Caco-2 (cell line): ENCODE data around the gene BASP1. TPM values are rescaled to one million over a fixed set of nuclear protein-coding genes. Genes with fewer than 3 reads are reported as not detected.

Source experiments
- BruUV-seq: library from RNA; stranded (reverse); fragments of 400-500 nt; replicated peaks from 2 replicates; lab custom pipeline; 2021; lab: Mats Ljungman, UMichigan
- CTCF ChIA-PET: fragments of 300-600 bp; sonication (Branson Sonifier 250); formaldehyde crosslinking; loops from one replicate; lab custom pipeline; 2022; ENCODE audit warnings: antibody characterized with exemption; lab: Charles Lee
- POLR2A ChIA-PET: fragments of 300-600 bp; sonication (Branson Sonifier 250); formaldehyde crosslinking; loops from one replicate; lab custom pipeline; 2022; ENCODE audit warnings: antibody characterized with exemption; lab: Charles Lee
- DNase-seq, 2 experiments: peaks; one replicate each; pipeline versions ENCODE4 v3.0.0 to v3.0.0-alpha.2; 2020 to 2022
- H3K27me3 ChIP-seq: replicated peaks from 2 replicates; pipeline ENCODE4 v1.6.0; 2011; ENCODE audit warnings: low read length; ENCODE audit not compliant: control insufficient read depth, insufficient read depth
- H3K36me3 ChIP-seq: 2 replicates; pipeline ENCODE4 v1.5.1; 2011; ENCODE audit warnings: low read length; ENCODE audit not compliant: control insufficient read depth, insufficient read depth
- H3K4me1 ChIP-seq: fragments of 250-450 bp; sonication (Bioruptor Pico); 2 replicates; pipeline ENCODE4 v1.5.1; 2020; ENCODE audit warnings: mild to moderate bottlenecking
- H3K4me3 ChIP-seq: 2 replicates; pipeline ENCODE4 v1.5.1; 2011; ENCODE audit warnings: low read depth, mild to moderate bottlenecking, control low read depth, low read length
- H3K9me3 ChIP-seq: fragments of 250-450 bp; sonication (Bioruptor Pico); 2 replicates; pipeline ENCODE4 v1.5.1; 2020; ENCODE audit warnings: mild to moderate bottlenecking, moderate library complexity
- H3K27ac Mint-ChIP-seq: one replicate; pipeline ENCODE4 v1.8.0; 2022; ENCODE audit warnings: mixed read lengths; ENCODE audit not compliant: unreplicated experiment
- H3K27me3 Mint-ChIP-seq: one replicate; pipeline ENCODE4 v1.8.0; 2022; ENCODE audit warnings: mixed read lengths; ENCODE audit not compliant: insufficient read depth, unreplicated experiment
- H3K36me3 Mint-ChIP-seq: one replicate; pipeline ENCODE4 v1.8.0; 2022; ENCODE audit warnings: mild to moderate bottlenecking, mixed read lengths; ENCODE audit not compliant: insufficient read depth, unreplicated experiment
- H3K4me1 Mint-ChIP-seq: one replicate; pipeline ENCODE4 v1.8.0; 2022; ENCODE audit warnings: low read depth, mixed read lengths; ENCODE audit not compliant: unreplicated experiment
- H3K4me3 Mint-ChIP-seq: one replicate; pipeline ENCODE4 v1.8.0; 2022; ENCODE audit warnings: mild to moderate bottlenecking, moderate library complexity, mixed read lengths; ENCODE audit not compliant: unreplicated experiment
- H3K9me3 Mint-ChIP-seq: one replicate; pipeline ENCODE4 v1.8.0; 2022; ENCODE audit warnings: mixed read lengths; ENCODE audit not compliant: unreplicated experiment
- CTCF ChIP-seq, 2 experiments: fragments of 200-600 bp in 1 of 2; IDR thresholded peaks; 1 replicate in 1 of 2; 2 replicates in 1 of 2; pipeline versions ENCODE4 v1.5.1 to v1.8.0; 2011 to 2022; ENCODE audit warnings: antibody characterized with exemption in 1 of 2, control low read depth in 1 of 2, inconsistent platforms in 1 of 2, low read depth in 1 of 2, low read length in 1 of 2, mild to moderate bottlenecking in 1 of 2, moderate library complexity in 1 of 2; ENCODE audit not compliant: insufficient read depth in 1 of 2, severe bottlenecking in 1 of 2, unreplicated experiment in 1 of 2
- intact Hi-C: fragments of 100-400 bp; cut with micrococcal nuclease; formaldehyde crosslinking; loops from one replicate; pipeline ENCODE4 v1.10.0; 2022; ENCODE audit not compliant: unreplicated experiment
- total RNA-seq: library from RNA; stranded (reverse); gene quantifications from 2 replicates; pipeline ENCODE4 v1.2.3, GENCODE V29; 2022

Gene BASP1
- total RNA-seq, 1 experiment from 2014 or later: 78.1 TPM

- Mint-ChIP-seq H3K4me1 (peaks cover 11% of the 10 kb centered on the region), H3K27ac (no peak overlapping the region), H3K9me3 (peaks cover 9% of the 10 kb centered on the region), H3K36me3 (peaks cover 5% of the 10 kb centered on the region), H3K4me3 (no peak overlapping the region), H3K27me3 (no peaks in the 10 kb centered on the region)
- DNase-seq: no peak
- TF ChIP-seq CTCF (IDR thresholded peaks at IDR 0.05; ENCODE audit: insufficient read depth in 1 of 2, low read depth in 1 of 2, low read length in 1 of 2, severe bottlenecking in 1 of 2, unreplicated experiment in 1 of 2): no peak
- H3K4me1 ChIP-seq: peaks cover 13% of the 10 kb centered on the region; the same call in 1 of the 2 replicates
- intact Hi-C loops: loop anchor here (10.0 kb wide), 3 partner anchors 463 to 683 kb away; no protein-coding TSS in a partner anchor
- H3K36me3 ChIP-seq: no peaks in the 10 kb centered on the region
- H3K9me3 ChIP-seq: no peaks in the 10 kb centered on the region
- ChIA-PET POLR2A (no interaction called here), CTCF (no interaction called here)
- H3K4me3 ChIP-seq: no peak overlapping the region
- no peaks in the 10 kb centered on the region for H3K27me3 ChIP-seq
- no TSS peak for BruUV-seq
These were observed 5.2 kb upstream of the BASP1 start for GRCh38 chr5:17212191-17212590.

GRCh38 chr5:17212996-17213395 lies 4.4 kb upstream of the BASP1 start:
- H3K4me3 Mint-ChIP-seq: no peak overlapping the region
- Histone ChIP-seq H3K36me3 (no peaks in the 10 kb centered on the region), H3K27me3 (no peaks in the 10 kb centered on the region), H3K4me3 (no peak overlapping the region), H3K9me3 (no peaks in the 10 kb centered on the region), H3K4me1 (peaks cover 13% of the 10 kb centered on the region; the same call in 1 of the 2 replicates)
- no peaks in the 10 kb centered on the region for H3K27me3 Mint-ChIP-seq
- peaks cover 9% of the 10 kb centered on the region for H3K9me3 Mint-ChIP-seq
- peaks cover 11% of the 10 kb centered on the region for H3K4me1 Mint-ChIP-seq
- ChIA-PET CTCF (no interaction called here), POLR2A (no interaction called here)
- no TSS peak for BruUV-seq
- TF ChIP-seq CTCF (IDR thresholded peaks at IDR 0.05; ENCODE audit: insufficient read depth in 1 of 2, low read depth in 1 of 2, low read length in 1 of 2, severe bottlenecking in 1 of 2, unreplicated experiment in 1 of 2): no peak
- DNase-seq: no peak
- intact Hi-C loops: loop anchor here (10.0 kb wide), 3 partner anchors 462 to 682 kb away; no protein-coding TSS in a partner anchor
- peaks cover 5% of the 10 kb centered on the region for H3K36me3 Mint-ChIP-seq
- no peak overlapping the region for H3K27ac Mint-ChIP-seq

- intact Hi-C loops: loop anchor here (10.0 kb wide), 3 partner anchors 461 to 681 kb away; no protein-coding TSS in a partner anchor
- no peaks in the 10 kb centered on the region for H3K27me3 ChIP-seq
- H3K36me3 ChIP-seq: no peaks in the 10 kb centered on the region
- no TSS peak for BruUV-seq
- H3K9me3 ChIP-seq: no peaks in the 10 kb centered on the region
- H3K4me1 Mint-ChIP-seq: peaks cover 12% of the 10 kb centered on the region
- no peak overlapping the region for H3K27ac Mint-ChIP-seq
- TF ChIP-seq CTCF (IDR thresholded peaks at IDR 0.05; ENCODE audit: insufficient read depth in 1 of 2, low read depth in 1 of 2, low read length in 1 of 2, severe bottlenecking in 1 of 2, unreplicated experiment in 1 of 2): no peak
- ChIA-PET POLR2A (no interaction called here), CTCF (no interaction called here)
- no peak overlapping the region for H3K4me3 Mint-ChIP-seq
- H3K4me3 ChIP-seq: no peak overlapping the region
- DNase-seq: no peak
- no peaks in the 10 kb centered on the region for H3K27me3 Mint-ChIP-seq
- peaks cover 13% of the 10 kb centered on the region; the same call in 1 of the 2 replicates for H3K4me1 ChIP-seq
- H3K36me3 Mint-ChIP-seq: peaks cover 10% of the 10 kb centered on the region
- H3K9me3 Mint-ChIP-seq: peaks cover 6% of the 10 kb centered on the region
These were observed 3.5 kb upstream of the BASP1 start for GRCh38 chr5:17213938-17214337.
